GM21515 (cell line): ENCODE measurements around the gene MAG.

ENCODE experiments used
- ATAC-seq: cut with Tn5 transposase; IDR thresholded peaks from one replicate; pipeline ENCODE4 v1.9.1; 2021; ENCODE audit not compliant: unreplicated experiment

The MAG gene

GRCh38 chr19:35315883-35316282 is 23.9 kb downstream of the MAG start:
- no peak for ATAC-seq

- no peak for ATAC-seq
Measured at GRCh38 chr19:35316560-35316959, 24.6 kb downstream of the MAG start.

GRCh38 chr19:35317464-35318043 is 25.6 kb downstream of the MAG start:
- ATAC-seq, result no peak

GRCh38 chr19:35318679-35319448 is 26.9 kb downstream of the MAG start:
- no peak for ATAC-seq

GRCh38 chr19:35320065-35320713 is 28.2 kb downstream of the MAG start:
- ATAC-seq, result no peak

- no peak for ATAC-seq
Measured at GRCh38 chr19:35321291-35321690, 29.3 kb downstream of the MAG start.

- ATAC-seq, result no peak
Measured at GRCh38 chr19:35322014-35322413, 30.1 kb downstream of the MAG start.

- no peak for ATAC-seq
Measured at GRCh38 chr19:35327642-35328041, 35.7 kb downstream of the MAG start.

- peak; percentile 33 for ATAC-seq
Measured at GRCh38 chr19:35328851-35329285, 36.9 kb downstream of the MAG start, which contains the start of gene CD22. Gene CD22, plus strand, starts transcription at chr19:35329187. Its CDS starts 2,854 bp downstream, at chr19:35332041.

GRCh38 chr19:35329323-35329722 is 37.4 kb downstream of the MAG start:
- ATAC-seq, result peak; percentile 2

- peak; percentile 40 for ATAC-seq
Measured at GRCh38 chr19:35330475-35330874, 38.5 kb downstream of the MAG start.

- ATAC-seq, result no peak
Measured at GRCh38 chr19:35331551-35332214, 39.7 kb downstream of the MAG start.

- ATAC-seq, result no peak
Measured at GRCh38 chr19:35332817-35333216, 40.9 kb downstream of the MAG start.

GRCh38 chr19:35334144-35334753 is 42.3 kb downstream of the MAG start:
- ATAC-seq, result no peak

GRCh38 chr19:35336166-35336955 is 44.4 kb downstream of the MAG start:
- no peak for ATAC-seq

- no peak for ATAC-seq
Measured at GRCh38 chr19:35337097-35337983, 45.4 kb downstream of the MAG start.

GRCh38 chr19:35337984-35338296 is 46.0 kb downstream of the MAG start:
- ATAC-seq, result no peak

- no peak for ATAC-seq
Measured at GRCh38 chr19:35340431-35340830, 48.5 kb downstream of the MAG start.

GRCh38 chr19:35341006-35341405 is 49.0 kb downstream of the MAG start:
- ATAC-seq, result no peak
